ENCODE measurements around the gene INAFM1. TPM values are rescaled to one million over a fixed set of nuclear protein-coding genes. Genes with fewer than 3 reads are reported as not detected.

INAFM1 gene
- total and polyA plus RNA-seq, 2 experiments from 2014 or later = 1.9 to 11.9 TPM

DNA sequence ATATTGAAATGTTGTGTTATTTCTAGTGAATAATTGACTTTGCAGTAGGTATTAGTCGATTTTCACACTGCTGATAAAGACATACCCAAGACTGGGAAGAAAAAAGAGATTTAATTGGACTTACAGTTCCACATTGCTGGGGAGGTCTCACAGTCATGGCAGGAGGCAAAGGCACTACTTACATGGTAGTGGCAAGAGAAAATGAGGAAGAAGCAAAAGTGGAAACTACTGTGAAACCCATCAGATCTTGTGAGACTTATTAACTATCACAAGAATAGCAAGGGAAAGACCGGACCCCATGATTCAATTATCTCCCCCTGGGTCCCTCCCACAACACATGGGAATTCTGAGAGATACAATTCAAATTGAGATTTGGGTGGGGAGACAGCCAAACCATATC, 47.4 kb downstream of the INAFM1 start:
- Histone ChIP-seq H3K36me3 (replicated peaks; ENCODE audit: insufficient read depth, low read depth) (no peaks in the 10 kb centered on the region), H3K27me3 (no peaks in the 10 kb centered on the region), H3K4me2 (no peak overlapping the region), H2AFZ (no peak overlapping the region), H3K9me2 (replicated peaks; ENCODE audit: insufficient read depth) (no peaks in the 10 kb centered on the region), H3K4me1 (ENCODE audit: insufficient read depth) (no peaks in the 10 kb centered on the region), H3K4me3 (no peak overlapping the region), H3K9me3 (ENCODE audit: low read depth) (no peaks in the 10 kb centered on the region), H4K20me1 (ENCODE audit: insufficient read depth, poor library complexity, severe bottlenecking) (no peaks in the 10 kb centered on the region), H3K79me2 (no peaks in the 10 kb centered on the region), H3K27ac (no peak overlapping the region)
- no peak for DNase-seq (ENCODE audit: low spot score)
- TF ChIP-seq, protein P1, sequence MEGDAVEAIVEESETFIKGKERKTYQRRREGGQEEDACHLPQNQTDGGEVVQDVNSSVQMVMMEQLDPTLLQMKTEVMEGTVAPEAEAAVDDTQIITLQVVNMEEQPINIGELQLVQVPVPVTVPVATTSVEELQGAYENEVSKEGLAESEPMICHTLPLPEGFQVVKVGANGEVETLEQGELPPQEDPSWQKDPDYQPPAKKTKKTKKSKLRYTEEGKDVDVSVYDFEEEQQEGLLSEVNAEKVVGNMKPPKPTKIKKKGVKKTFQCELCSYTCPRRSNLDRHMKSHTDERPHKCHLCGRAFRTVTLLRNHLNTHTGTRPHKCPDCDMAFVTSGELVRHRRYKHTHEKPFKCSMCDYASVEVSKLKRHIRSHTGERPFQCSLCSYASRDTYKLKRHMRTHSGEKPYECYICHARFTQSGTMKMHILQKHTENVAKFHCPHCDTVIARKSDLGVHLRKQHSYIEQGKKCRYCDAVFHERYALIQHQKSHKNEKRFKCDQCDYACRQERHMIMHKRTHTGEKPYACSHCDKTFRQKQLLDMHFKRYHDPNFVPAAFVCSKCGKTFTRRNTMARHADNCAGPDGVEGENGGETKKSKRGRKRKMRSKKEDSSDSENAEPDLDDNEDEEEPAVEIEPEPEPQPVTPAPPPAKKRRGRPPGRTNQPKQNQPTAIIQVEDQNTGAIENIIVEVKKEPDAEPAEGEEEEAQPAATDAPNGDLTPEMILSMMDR (IDR thresholded peaks at IDR 0.05; ENCODE audit: poor library complexity) = no peak
- no peak for TF ChIP-seq EZH2 (IDR thresholded peaks at IDR 0.05; ENCODE audit: borderline replicate concordance)
- no peak for TF ChIP-seq EZH2phosphoT487 (IDR thresholded peaks at IDR 0.05; ENCODE audit: low read depth, severe bottlenecking, unreplicated experiment)
- 90% methylated on average over 2 of the region's 2 CpGs for WGBS (ENCODE audit: low lambda C conversion rate, missing lambda C conversion rate)

DNA sequence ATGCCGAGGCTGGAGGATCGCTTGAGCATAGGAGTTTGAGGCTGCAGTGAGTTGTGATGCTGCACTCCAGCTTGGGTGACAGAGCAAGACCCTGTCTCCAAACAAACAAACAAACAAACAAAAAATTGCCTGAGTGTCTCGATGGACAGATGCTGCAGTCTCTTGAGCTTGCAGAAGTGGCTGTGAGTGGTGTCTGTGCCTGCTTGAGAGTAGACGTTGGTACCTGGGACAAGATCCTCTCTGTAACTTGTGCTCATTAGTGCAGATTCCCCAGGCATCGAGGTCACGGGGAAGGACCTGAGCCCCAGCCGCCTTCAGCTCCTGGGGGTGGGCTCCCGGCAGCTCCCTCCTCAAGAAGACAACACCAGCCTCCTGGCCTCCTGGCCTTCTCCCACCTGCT, 48.7 kb downstream of the INAFM1 start:
- no peak overlapping the region for H2AFZ ChIP-seq
- no peaks in the 10 kb centered on the region for H3K27me3 ChIP-seq
- no peaks in the 10 kb centered on the region for H3K9me3 ChIP-seq (ENCODE audit: low read depth)
- TF ChIP-seq, protein P1 (IDR thresholded peaks at IDR 0.05; ENCODE audit: poor library complexity) = no peak
- TF ChIP-seq EZH2phosphoT487 (IDR thresholded peaks at IDR 0.05; ENCODE audit: low read depth, severe bottlenecking, unreplicated experiment) = no peak
- TF ChIP-seq EZH2 (IDR thresholded peaks at IDR 0.05; ENCODE audit: borderline replicate concordance) = no peak
- H3K4me3 ChIP-seq = no peak overlapping the region
- H3K27ac ChIP-seq = no peak overlapping the region
- H4K20me1 ChIP-seq (ENCODE audit: insufficient read depth, poor library complexity, severe bottlenecking) = no peaks in the 10 kb centered on the region
- no peaks in the 10 kb centered on the region for H3K36me3 ChIP-seq (replicated peaks; ENCODE audit: insufficient read depth, low read depth)
- 87% methylated on average over 8 of the region's 8 CpGs for WGBS (ENCODE audit: low lambda C conversion rate, missing lambda C conversion rate)
- H3K79me2 ChIP-seq = no peaks in the 10 kb centered on the region
- H3K9me2 ChIP-seq (replicated peaks; ENCODE audit: insufficient read depth) = no peaks in the 10 kb centered on the region
- H3K4me2 ChIP-seq = no peak overlapping the region
- DNase-seq (ENCODE audit: low spot score) = no peak
- H3K4me1 ChIP-seq (ENCODE audit: insufficient read depth) = no peaks in the 10 kb centered on the region

DNA sequence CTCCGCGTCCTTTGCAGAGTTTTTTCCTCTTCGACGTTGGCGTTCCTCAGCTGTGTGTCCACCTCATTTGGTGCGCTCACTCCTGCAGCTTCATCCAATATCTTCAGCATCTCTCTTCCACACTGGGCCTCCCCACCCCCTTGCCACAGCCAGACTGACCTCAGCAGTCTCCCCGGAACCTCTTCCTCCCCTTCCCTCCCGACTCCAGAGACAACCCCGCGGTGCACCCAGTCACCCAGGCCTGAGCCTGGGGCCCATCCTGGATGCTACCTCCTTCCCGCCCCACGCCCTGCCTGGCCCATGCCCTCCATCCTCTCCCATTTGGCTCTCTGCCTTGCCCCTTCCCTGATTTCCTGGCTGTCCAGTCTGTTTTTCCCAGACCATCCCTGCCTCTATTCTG, 49.2 kb downstream of the INAFM1 start:
- TF ChIP-seq, protein P1 (IDR thresholded peaks at IDR 0.05; ENCODE audit: poor library complexity) = no peak

DNA sequence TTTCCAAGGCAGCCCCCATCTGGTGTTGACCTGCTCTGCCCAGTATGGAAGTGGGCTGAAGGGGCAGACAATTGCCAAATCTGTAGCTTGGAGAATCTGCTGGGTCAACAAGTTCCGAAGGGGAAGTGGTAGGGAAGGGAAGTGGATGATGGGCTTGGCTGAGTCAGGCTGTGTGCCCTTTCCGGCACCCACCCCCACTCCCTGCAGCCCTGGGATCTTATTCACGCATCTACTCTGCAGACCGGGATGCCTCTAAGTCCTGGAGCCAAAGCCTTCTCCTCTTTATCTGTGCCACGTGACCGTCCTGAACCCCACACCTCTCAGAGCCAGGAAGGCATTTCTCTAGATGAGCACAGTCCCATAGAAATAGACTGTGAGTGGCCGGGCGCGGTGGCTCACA, 49.8 kb downstream of the INAFM1 start:
- H3K9me3 ChIP-seq (ENCODE audit: low read depth) = no peaks in the 10 kb centered on the region
- H3K9me2 ChIP-seq (replicated peaks; ENCODE audit: insufficient read depth) = no peaks in the 10 kb centered on the region
- H4K20me1 ChIP-seq (ENCODE audit: insufficient read depth, poor library complexity, severe bottlenecking) = no peaks in the 10 kb centered on the region
- no peak overlapping the region for H3K27ac ChIP-seq
- no peak overlapping the region for H3K4me2 ChIP-seq
- H3K27me3 ChIP-seq = no peaks in the 10 kb centered on the region
- 72% methylated on average over 9 of the region's 9 CpGs for WGBS (ENCODE audit: low lambda C conversion rate, missing lambda C conversion rate)
- H3K79me2 ChIP-seq = no peaks in the 10 kb centered on the region
- H3K4me3 ChIP-seq = no peak overlapping the region
- H3K36me3 ChIP-seq (replicated peaks; ENCODE audit: insufficient read depth, low read depth) = no peaks in the 10 kb centered on the region
- TF ChIP-seq, protein P1 (IDR thresholded peaks at IDR 0.05; ENCODE audit: poor library complexity) = no peak
- TF ChIP-seq EZH2phosphoT487 (IDR thresholded peaks at IDR 0.05; ENCODE audit: low read depth, severe bottlenecking, unreplicated experiment) (no peak), EZH2 (IDR thresholded peaks at IDR 0.05; ENCODE audit: borderline replicate concordance) (no peak)
- H2AFZ ChIP-seq = no peak overlapping the region
- no peak for DNase-seq (ENCODE audit: low spot score)
- H3K4me1 ChIP-seq (ENCODE audit: insufficient read depth) = no peaks in the 10 kb centered on the region

More for the DNA sequence above, 49.2 kb downstream of the INAFM1 start:
- no peak overlapping the region for H3K4me3 ChIP-seq
- H3K4me1 ChIP-seq (ENCODE audit: insufficient read depth) = no peaks in the 10 kb centered on the region
- no peak overlapping the region for H3K27ac ChIP-seq
- H3K4me2 ChIP-seq = no peak overlapping the region
- H4K20me1 ChIP-seq (ENCODE audit: insufficient read depth, poor library complexity, severe bottlenecking) = no peaks in the 10 kb centered on the region
- H3K9me2 ChIP-seq (replicated peaks; ENCODE audit: insufficient read depth) = no peaks in the 10 kb centered on the region
- H3K27me3 ChIP-seq = no peaks in the 10 kb centered on the region
- H3K9me3 ChIP-seq (ENCODE audit: low read depth) = no peaks in the 10 kb centered on the region
- no peak overlapping the region for H2AFZ ChIP-seq
- WGBS (ENCODE audit: low lambda C conversion rate, missing lambda C conversion rate) = 91% methylated on average over 9 of the region's 12 CpGs
- H3K36me3 ChIP-seq (replicated peaks; ENCODE audit: insufficient read depth, low read depth) = no peaks in the 10 kb centered on the region
- DNase-seq (ENCODE audit: low spot score) = no peak
- H3K79me2 ChIP-seq = no peaks in the 10 kb centered on the region
